IMR-90 (cell line): ENCODE results near the gene FBN3. TPM values are rescaled to one million over a fixed set of nuclear protein-coding genes. Genes with fewer than 3 reads are reported as not detected.

Source experiments
- ATAC-seq: fragments of 200-7000 bp; cut with Tn5 transposase; 2 replicates; pipeline ENCODE4 v1.9.1; 2020; ENCODE audit warnings: low read depth, mild to moderate bottlenecking, moderate library complexity
- BruUV-seq: library from RNA; stranded (reverse); fragments of 400-500 nt; replicated peaks from 2 replicates; lab custom pipeline; 2021; lab: Mats Ljungman, UMichigan
- CTCF ChIA-PET: fragments of 300-600 bp; formaldehyde crosslinking; extraction: SDS; loops from one replicate; lab custom pipeline; 2021; ENCODE audit warnings: antibody characterized with exemption; lab: Yijun Ruan, JAX
- POLR2A ChIA-PET: fragments of 300-600 bp; sonication (Branson Sonifier 250); formaldehyde crosslinking; loops from one replicate; lab custom pipeline; 2022; ENCODE audit warnings: antibody characterized with exemption; ENCODE audit not compliant: unreplicated experiment; lab: Charles Lee
- DNase-seq: peaks from one replicate; pipeline ENCODE4 v3.0.0; 2013
- H2AFZ ChIP-seq: replicated peaks from 2 replicates; pipeline ENCODE3; 2013; ENCODE audit warnings: low read length, mild to moderate bottlenecking; ENCODE audit not compliant: poor library complexity
- H2AK5ac ChIP-seq: 2 replicates; pipeline ENCODE4 v1.6.1; 2013; ENCODE audit warnings: low read depth, low read length, inconsistent platforms
- H2AK9ac ChIP-seq: replicated peaks from 2 replicates; pipeline ENCODE3; 2013; ENCODE audit warnings: mild to moderate bottlenecking, low read depth, low read length, moderate library complexity; ENCODE audit not compliant: poor library complexity
- H2BK120ac ChIP-seq: 2 replicates; pipeline ENCODE4 v1.6.1; 2013; ENCODE audit warnings: low read depth, low read length, inconsistent platforms
- H2BK15ac ChIP-seq: 3 replicates; pipeline ENCODE4 v1.6.1; 2013; ENCODE audit warnings: low read depth, low read length, inconsistent platforms
- H2BK20ac ChIP-seq: 2 replicates; pipeline ENCODE4 v1.6.1; 2013; ENCODE audit warnings: low read depth, mild to moderate bottlenecking, inconsistent platforms, low read length, moderate library complexity
- H2BK5ac ChIP-seq: 2 replicates; pipeline ENCODE4 v1.6.1; 2013; ENCODE audit warnings: mild to moderate bottlenecking, low read depth, low read length, inconsistent platforms; ENCODE audit not compliant: poor library complexity, severe bottlenecking
- H3K14ac ChIP-seq: replicated peaks from 2 replicates; pipeline ENCODE4 v1.6.1; 2013; ENCODE audit warnings: low read depth, low read length, inconsistent platforms
- H3K18ac ChIP-seq: 2 replicates; pipeline ENCODE4 v1.6.1; 2013; ENCODE audit warnings: low read depth, low read length, control low read depth
- H3K23ac ChIP-seq: 2 replicates; pipeline ENCODE4 v1.6.1; 2013; ENCODE audit warnings: low read depth, low read length, inconsistent platforms
- H3K27ac ChIP-seq: 2 replicates; pipeline ENCODE4 v1.5.1; 2013; ENCODE audit warnings: mild to moderate bottlenecking, control low read depth, low read length; ENCODE audit not compliant: insufficient read depth
- H3K27me3 ChIP-seq: 2 replicates; pipeline ENCODE4 v1.6.1; 2013; ENCODE audit warnings: low read length; ENCODE audit not compliant: control insufficient read depth, insufficient read depth
- H3K36me3 ChIP-seq: 2 replicates; pipeline ENCODE4 v1.6.1; 2013; ENCODE audit warnings: low read length, mixed read lengths; ENCODE audit not compliant: control insufficient read depth, insufficient read depth
- H3K4ac ChIP-seq: 2 replicates; pipeline ENCODE4 v1.6.1; 2013; ENCODE audit warnings: low read depth, low read length, inconsistent platforms
- H3K4me1 ChIP-seq: 2 replicates; pipeline ENCODE4 v1.6.1; 2013; ENCODE audit warnings: low read length, mixed read lengths; ENCODE audit not compliant: control insufficient read depth, insufficient read depth
- H3K4me2 ChIP-seq: 2 replicates; pipeline ENCODE4 v1.6.1; 2013; ENCODE audit warnings: low read depth, mild to moderate bottlenecking, control low read depth, low read length, moderate library complexity
- H3K4me3 ChIP-seq: 2 replicates; pipeline ENCODE4 v1.5.1; 2013; ENCODE audit warnings: low read depth, mild to moderate bottlenecking, control low read depth, low read length, moderate library complexity; ENCODE audit not compliant: insufficient read depth
- H3K56ac ChIP-seq: 2 replicates; pipeline ENCODE4 v1.6.1; 2013; ENCODE audit warnings: low read length, inconsistent platforms; ENCODE audit not compliant: insufficient read depth; ENCODE audit errors: extremely low read depth
- H3K79me1 ChIP-seq, 2 experiments: 2 replicates each; pipeline ENCODE4 v1.6.1; 2013; ENCODE audit warnings: low read length in 2 of 2, inconsistent platforms in 1 of 2, low read depth in 1 of 2
- H3K9ac ChIP-seq: 2 replicates; pipeline ENCODE4 v1.6.1; 2013; ENCODE audit warnings: low read depth, low read length, control low read depth
- H3K9me1 ChIP-seq: 2 replicates; pipeline ENCODE4 v1.6.1; 2013; ENCODE audit warnings: low read length, inconsistent platforms; ENCODE audit not compliant: insufficient read depth
- H3K9me3 ChIP-seq: 2 replicates; pipeline ENCODE4 v1.6.1; 2013; ENCODE audit warnings: low read length; ENCODE audit not compliant: control insufficient read depth, insufficient read depth
- H4K20me1 ChIP-seq: 2 replicates; pipeline ENCODE4 v1.6.1; 2013; ENCODE audit warnings: low read length, inconsistent platforms; ENCODE audit not compliant: insufficient read depth
- H4K5ac ChIP-seq: 2 replicates; pipeline ENCODE4 v1.6.1; 2013; ENCODE audit warnings: mild to moderate bottlenecking, low read depth, low read length, control low read depth
- H4K8ac ChIP-seq, 2 experiments: 2 replicates each; pipeline ENCODE4 v1.6.1; 2013; ENCODE audit warnings: low read depth in 2 of 2, low read length in 2 of 2, control low read depth in 1 of 2, inconsistent platforms in 1 of 2
- H4K91ac ChIP-seq: 2 replicates; pipeline ENCODE4 v1.6.1; 2013; ENCODE audit warnings: low read depth, low read length, inconsistent platforms; ENCODE audit not compliant: insufficient read depth
- FOS ChIP-seq: fragments of 150-350 bp; IDR thresholded peaks from 2 replicates; pipeline ENCODE4 v1.6.1; 2016; ENCODE audit warnings: low read depth, low read length
- MAZ ChIP-seq: IDR thresholded peaks from 2 replicates; pipeline ENCODE4 v1.6.1; 2012; ENCODE audit warnings: low read depth, mild to moderate bottlenecking, low read length, improper control_type of control experiment, moderate library complexity, borderline replicate concordance
- NFE2L2 ChIP-seq: fragments of 150-350 bp; IDR thresholded peaks from 2 replicates; pipeline ENCODE4 v1.6.1; 2016; ENCODE audit warnings: low read depth, mild to moderate bottlenecking, low read length
- POLR2A ChIP-seq: IDR thresholded peaks from 2 replicates; pipeline ENCODE4 v1.6.1; 2012; ENCODE audit warnings: mild to moderate bottlenecking, low read depth, low read length
- RCOR1 ChIP-seq: IDR thresholded peaks from 2 replicates; pipeline ENCODE4 v1.6.1; 2012; ENCODE audit warnings: mild to moderate bottlenecking, low read length, improper control_type of control experiment; ENCODE audit not compliant: insufficient replicate concordance
- RFX5 ChIP-seq: IDR thresholded peaks from 2 replicates; pipeline ENCODE4 v1.8.0; 2012; ENCODE audit warnings: low read depth, mild to moderate bottlenecking, low read length, moderate library complexity
- SMC3 ChIP-seq: fragments of 150-350 bp; IDR thresholded peaks from 2 replicates; pipeline ENCODE4 v1.6.1; 2016; ENCODE audit warnings: low read depth, mild to moderate bottlenecking, antibody characterized with exemption, low read length, moderate library complexity
- WGBS, 2 experiments: methylation state at CpG; one replicate each; pipeline versions ENCODE4 v1.1.5 to v1.1.7; 2013; ENCODE audit warnings: missing lambda C conversion rate in 2 of 2; ENCODE audit not compliant: insufficient read length in 1 of 2; ENCODE audit errors: extremely low coverage in 2 of 2; 5-methylcytosine and 5-hydroxymethylcytosine counted together
- dilution Hi-C: fragments of 300-500 bp; cut with HindIII; formaldehyde crosslinking; loops from one replicate; pipeline ENCODE4 v1.14.3; 2018; ENCODE audit warnings: low sequenced_read_pairs; ENCODE audit not compliant: unreplicated experiment
- in situ Hi-C: fragments of 300-500 bp; cut with MboI; formaldehyde crosslinking; loops from 3 replicates; pipeline ENCODE4 v1.14.3; 2019; ENCODE audit warnings: low sequenced_read_pairs, inconsistent platforms, mixed read lengths
- intact Hi-C: fragments of 100-400 bp; cut with micrococcal nuclease; formaldehyde crosslinking; loops from 2 replicates; pipeline ENCODE4 v1.10.0; 2022
- polyA plus RNA-seq, 3 experiments: library from polyadenylated mRNA; depleted of rRNA; stranded (reverse); fragments of >200 nt; gene quantifications; 2 replicates each; pipeline ENCODE4 v1.2.3, GENCODE V29; 2012; ENCODE audit warnings: low replicate concordance in 1 of 3
- total RNA-seq: library from RNA; depleted of rRNA; stranded (reverse); fragments of >200 nt; gene quantifications from 2 replicates; pipeline ENCODE4 v1.2.3, GENCODE V29; 2012
- TF ChIP-seq, protein P1 (sequence below): conservative IDR thresholded peaks from 2 replicates; pipeline ENCODE4 v1.5.1; 2012; ENCODE audit warnings: mild to moderate bottlenecking, low read depth, low read length, improper control_type of control experiment

The FBN3 gene
- total and polyA plus RNA-seq, 2 of the 4 experiments (the other 2 are of a cell fraction) = not detected

DNA sequence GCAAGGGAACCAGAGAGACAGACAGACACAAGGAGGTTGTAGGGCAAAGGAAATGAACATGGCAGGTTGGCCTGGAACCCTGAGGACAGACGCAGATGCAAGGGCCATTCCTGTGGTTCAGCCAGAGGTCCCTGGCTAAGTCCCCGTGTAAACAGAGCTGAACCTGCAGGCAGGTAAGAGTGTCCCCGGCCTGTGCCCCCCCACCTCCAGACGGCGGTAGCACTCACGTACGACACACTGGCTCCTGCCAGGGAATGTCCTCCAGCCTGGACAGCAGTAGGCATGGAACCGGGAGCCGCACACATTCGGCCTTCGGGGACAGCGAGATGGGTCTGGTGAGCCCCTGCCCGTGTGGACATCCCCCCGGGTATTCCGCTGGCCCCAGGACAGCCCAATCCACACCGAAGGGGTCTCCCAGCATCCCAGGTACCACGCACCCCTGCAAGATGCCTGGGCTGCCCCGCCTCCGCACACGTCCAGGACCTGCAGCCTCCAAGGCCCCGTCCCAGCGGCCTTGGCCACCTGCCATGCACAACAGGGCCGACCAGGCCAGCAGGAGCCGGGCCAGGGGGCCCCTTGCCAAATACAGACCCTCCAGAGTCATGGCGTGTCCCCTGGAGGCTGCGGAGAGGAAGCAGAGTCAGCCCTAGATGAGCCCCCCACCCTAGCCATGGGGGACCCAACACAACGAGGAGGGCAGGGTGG, 2.4 kb downstream of the FBN3 start:
- H2BK5ac ChIP-seq = no peak overlapping the region
- H3K27me3 ChIP-seq = peaks cover 67% of the 10 kb centered on the region
- ChIA-PET POLR2A (no interaction called here), CTCF (no interaction called here)
- DNase-seq (no peak), ATAC-seq (no peak)
- H4K8ac ChIP-seq = no peak overlapping the region
- H3K79me1 ChIP-seq = no peaks in the 10 kb centered on the region
- dilution Hi-C loops (no loop called here), in situ Hi-C loops (no loop called here), intact Hi-C loops (no loop called here)
- no peak overlapping the region for H3K4ac ChIP-seq
- no peak overlapping the region for H2AK5ac ChIP-seq
- no peak overlapping the region for H3K18ac ChIP-seq
- no peaks in the 10 kb centered on the region for H3K4me1 ChIP-seq
- no peak overlapping the region for H3K27ac ChIP-seq
- H3K14ac ChIP-seq = no peak overlapping the region
- no peak overlapping the region for H2AK9ac ChIP-seq
- BruUV-seq = no TSS peak
- H3K56ac ChIP-seq = no peak overlapping the region
- WGBS, 2 experiments = 67% methylated on average over 16 of the region's 27 CpGs; no CpG with 5 or more reads in 1 of the 2 experiments
- no peaks in the 10 kb centered on the region for H3K9me3 ChIP-seq
- H3K4me3 ChIP-seq = no peak overlapping the region
- no peak overlapping the region for H2BK20ac ChIP-seq
- no peak overlapping the region for H2BK120ac ChIP-seq
- no peak overlapping the region for H3K4me2 ChIP-seq
- no peak overlapping the region for H4K91ac ChIP-seq
- H3K36me3 ChIP-seq = no peaks in the 10 kb centered on the region
- H3K23ac ChIP-seq = no peak overlapping the region
- H4K20me1 ChIP-seq = no peaks in the 10 kb centered on the region
- H3K9ac ChIP-seq = no peak overlapping the region
- no peak overlapping the region for H2BK15ac ChIP-seq
- no peak overlapping the region for H2AFZ ChIP-seq
- H3K9me1 ChIP-seq = no peaks in the 10 kb centered on the region
- no peak overlapping the region for H4K5ac ChIP-seq
- TF ChIP-seq NFE2L2 = no peak
- no peak for TF ChIP-seq RFX5
- no peak for TF ChIP-seq POLR2A
- TF ChIP-seq MAZ = no peak
- no peak for TF ChIP-seq FOS
- TF ChIP-seq SMC3 = no peak
- no peak for TF ChIP-seq RCOR1
- TF ChIP-seq, protein P1, sequence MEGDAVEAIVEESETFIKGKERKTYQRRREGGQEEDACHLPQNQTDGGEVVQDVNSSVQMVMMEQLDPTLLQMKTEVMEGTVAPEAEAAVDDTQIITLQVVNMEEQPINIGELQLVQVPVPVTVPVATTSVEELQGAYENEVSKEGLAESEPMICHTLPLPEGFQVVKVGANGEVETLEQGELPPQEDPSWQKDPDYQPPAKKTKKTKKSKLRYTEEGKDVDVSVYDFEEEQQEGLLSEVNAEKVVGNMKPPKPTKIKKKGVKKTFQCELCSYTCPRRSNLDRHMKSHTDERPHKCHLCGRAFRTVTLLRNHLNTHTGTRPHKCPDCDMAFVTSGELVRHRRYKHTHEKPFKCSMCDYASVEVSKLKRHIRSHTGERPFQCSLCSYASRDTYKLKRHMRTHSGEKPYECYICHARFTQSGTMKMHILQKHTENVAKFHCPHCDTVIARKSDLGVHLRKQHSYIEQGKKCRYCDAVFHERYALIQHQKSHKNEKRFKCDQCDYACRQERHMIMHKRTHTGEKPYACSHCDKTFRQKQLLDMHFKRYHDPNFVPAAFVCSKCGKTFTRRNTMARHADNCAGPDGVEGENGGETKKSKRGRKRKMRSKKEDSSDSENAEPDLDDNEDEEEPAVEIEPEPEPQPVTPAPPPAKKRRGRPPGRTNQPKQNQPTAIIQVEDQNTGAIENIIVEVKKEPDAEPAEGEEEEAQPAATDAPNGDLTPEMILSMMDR = no peak
